HG03025 (cell line): ENCODE results near the gene PTCD2.
A peak's percentile ranks its signal among the peaks of the same experiment; 100 is the strongest.

Experiments
- ATAC-seq: cut with Tn5 transposase; IDR thresholded peaks from one replicate; pipeline ENCODE4 v1.9.1; 2021; ENCODE audit warnings: mild to moderate bottlenecking, moderate library complexity; ENCODE audit not compliant: unreplicated experiment, low FRiP score

PTCD2 gene

GRCh38 chr5:72296256-72296655 lies 23.9 kb upstream of the PTCD2 start:
- no peak for ATAC-seq

GRCh38 chr5:72298136-72298535 lies 22.0 kb upstream of the PTCD2 start:
- peak; percentile 31 for ATAC-seq

GRCh38 chr5:72298711-72299110 lies 21.5 kb upstream of the PTCD2 start:
- ATAC-seq: no peak

- no peak for ATAC-seq
Measured at GRCh38 chr5:72300590-72301339, 19.4 kb upstream of the PTCD2 start.

GRCh38 chr5:72301557-72301956 lies 18.6 kb upstream of the PTCD2 start:
- peak; percentile 68 for ATAC-seq

GRCh38 chr5:72302171-72302570 lies 18.0 kb upstream of the PTCD2 start:
- ATAC-seq: no peak

- ATAC-seq: no peak
Measured at GRCh38 chr5:72305194-72306142, 14.7 kb upstream of the PTCD2 start.

- ATAC-seq: no peak
Measured at GRCh38 chr5:72307573-72307967, 12.6 kb upstream of the PTCD2 start.

- peak; percentile 94 for ATAC-seq
Measured at GRCh38 chr5:72307968-72308852, 12.0 kb upstream of the PTCD2 start.

- no peak for ATAC-seq
Measured at GRCh38 chr5:72308853-72309191, 11.4 kb upstream of the PTCD2 start.

GRCh38 chr5:72313141-72313540 lies 7.0 kb upstream of the PTCD2 start:
- ATAC-seq: no peak

- ATAC-seq: no peak
Measured at GRCh38 chr5:72314571-72315172, 5.5 kb upstream of the PTCD2 start.

GRCh38 chr5:72319435-72319975 lies 668 bp upstream of the PTCD2 start:
- peak; percentile 2 for ATAC-seq

GRCh38 chr5:72324189-72324825 lies 4.1 kb downstream of the PTCD2 start:
- ATAC-seq: no peak

GRCh38 chr5:72325566-72326305 lies 5.6 kb downstream of the PTCD2 start:
- no peak for ATAC-seq

- no peak for ATAC-seq
Measured at GRCh38 chr5:72326306-72326649, 6.1 kb downstream of the PTCD2 start.

GRCh38 chr5:72328172-72328571 lies 8.0 kb downstream of the PTCD2 start:
- no peak for ATAC-seq

- ATAC-seq: no peak
Measured at GRCh38 chr5:72330712-72331111, 10.5 kb downstream of the PTCD2 start.

- ATAC-seq: no peak
Measured at GRCh38 chr5:72337159-72337558, 17.0 kb downstream of the PTCD2 start.
